ENCODE data around the gene CATSPERZ. TPM values are rescaled to one million over a fixed set of nuclear protein-coding genes. Genes with fewer than 3 reads are reported as not detected.
"Not testable (repeated sequence)": the region's sequence is repeated elsewhere in the genome, so short reads cannot be mapped to it uniquely, and the experiment has no call there.

The CATSPERZ gene
- total RNA-seq, 4 donors from 2014 or later, result 20.9 TPM; not detected in 3

- DNase-seq, result peak; percentile 100
- TF ChIP-seq POLR2AphosphoS5 (IDR thresholded peaks at IDR 0.05) (peak; percentile 66 to 94 (median 82)), POLR2A (IDR thresholded peaks at IDR 0.05) (peak; percentile 33), EP300 (IDR thresholded peaks at IDR 0.05; ENCODE audit: low read depth) (no peak)
- Histone ChIP-seq H3K9me3 (no peaks in the 10 kb centered on the region), H3K4me3 (peak within 1 kb of the TSS; percentile 56 to 92 (median 73)), H3K4me1 (peaks cover 11 to 38% (median 33%) of the 10 kb centered on the region in 4 donors), H3K27ac (peak within 1 kb of the TSS; percentile 90 to 99 (median 98)), H3K27me3 (peaks cover 15% of the 10 kb centered on the region), H3K36me3 (no peaks in the 10 kb centered on the region)
- WGBS, 2 donors (ENCODE audit: low coverage in 1 of 2), result 0% methylated on average over 17 of the region's 81 CpGs; no CpG with 5 or more reads in 1 of the 2 donors
- in situ Hi-C loops (cut with MboI; ENCODE audit: low pct_ligation_motif_present in 1 of 4, low pct_unique_long_range_greater_than_20kb in 1 of 4, low sequenced_read_pairs in 3 of 4) (no loop called here), intact Hi-C loops (cut with DNase I; ENCODE audit: low total_unique reads) (no loop called here)
Measured at GRCh38 chr11:64305075-64305690, 5.0 kb downstream of the CATSPERZ start, which contains the start of gene ESRRA. Gene ESRRA, plus strand, starts transcription at chr11:64305524. Its CDS starts 1,656 bp downstream, at chr11:64307180.

GRCh38 chr11:64305691-64306562 lies 5.8 kb downstream of the CATSPERZ start:
- 1 to 3% methylated on average over 11 to 18 of the region's 71 CpGs for WGBS, 2 donors (ENCODE audit: low coverage in 1 of 2)
- intact Hi-C loops (cut with DNase I; ENCODE audit: low total_unique reads), result no loop called here

DNA sequence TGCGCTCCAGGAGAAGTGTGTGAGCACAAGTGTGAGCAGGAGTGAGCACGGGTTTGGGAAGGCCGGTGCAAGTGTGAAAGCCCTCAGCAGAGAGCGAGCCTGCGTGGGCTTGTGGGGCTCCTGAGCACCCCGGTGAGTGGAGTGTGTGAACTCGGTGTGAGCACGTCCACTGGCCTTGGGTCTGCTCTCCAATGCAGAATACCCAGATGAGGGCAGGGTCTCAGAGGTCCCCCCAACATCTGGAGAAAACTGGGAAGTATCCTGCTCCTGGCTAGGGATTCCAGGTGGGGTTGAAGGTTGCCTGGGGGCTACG lies 6.4 kb downstream of the CATSPERZ start:
- in situ Hi-C loops (cut with MboI; ENCODE audit: low pct_ligation_motif_present in 1 of 4, low pct_unique_long_range_greater_than_20kb in 1 of 4, low sequenced_read_pairs in 3 of 4), result no loop called here
- 18% methylated on average over 6 of the region's 9 CpGs; no CpG with 5 or more reads in 1 of the 2 donors for WGBS, 2 donors (ENCODE audit: low coverage in 1 of 2)
- Histone ChIP-seq H3K36me3 (no peaks in the 10 kb centered on the region), H3K27ac (peak overlapping the region; percentile 90 to 99 (median 98)), H3K9me3 (no peaks in the 10 kb centered on the region), H3K4me1 (peaks cover 4 to 29% (median 25%) of the 10 kb centered on the region in 4 donors), H3K4me3 (peak overlapping the region; percentile 56 to 92 (median 73)), H3K27me3 (peaks cover 6% of the 10 kb centered on the region)
- DNase-seq, result no peak
- TF ChIP-seq EP300 (IDR thresholded peaks at IDR 0.05; ENCODE audit: low read depth) (no peak), CTCF (IDR thresholded peaks at IDR 0.05) (no peak), POLR2AphosphoS5 (IDR thresholded peaks at IDR 0.05) (no peak)
- intact Hi-C loops (cut with DNase I; ENCODE audit: low total_unique reads), result no loop called here

More at GRCh38 chr11:64305691-64306562, 5.8 kb downstream of the CATSPERZ start:
- H3K4me3 ChIP-seq, result peak overlapping the region; percentile 56 to 92 (median 73)
- peaks cover 4 to 31% (median 26%) of the 10 kb centered on the region in 4 donors for H3K4me1 ChIP-seq
- peak in 2 of 5 experiments; percentile 10 to 15 for TF ChIP-seq CTCF (IDR thresholded peaks at IDR 0.05)
- peak; percentile 17 to 56 (median 25) for TF ChIP-seq POLR2AphosphoS5 (IDR thresholded peaks at IDR 0.05)
- no peak for TF ChIP-seq EP300 (IDR thresholded peaks at IDR 0.05; ENCODE audit: low read depth)
- peak; percentile 74 for TF ChIP-seq POLR2A (IDR thresholded peaks at IDR 0.05)
- peaks cover 7% of the 10 kb centered on the region for H3K27me3 ChIP-seq
- H3K36me3 ChIP-seq, result no peaks in the 10 kb centered on the region
- peak overlapping the region; percentile 90 to 99 (median 98) for H3K27ac ChIP-seq
- no peaks in the 10 kb centered on the region for H3K9me3 ChIP-seq
- DNase-seq, result peak; percentile 89
- in situ Hi-C loops (cut with MboI; ENCODE audit: low pct_ligation_motif_present in 1 of 4, low pct_unique_long_range_greater_than_20kb in 1 of 4, low sequenced_read_pairs in 3 of 4), result no loop called here

DNA sequence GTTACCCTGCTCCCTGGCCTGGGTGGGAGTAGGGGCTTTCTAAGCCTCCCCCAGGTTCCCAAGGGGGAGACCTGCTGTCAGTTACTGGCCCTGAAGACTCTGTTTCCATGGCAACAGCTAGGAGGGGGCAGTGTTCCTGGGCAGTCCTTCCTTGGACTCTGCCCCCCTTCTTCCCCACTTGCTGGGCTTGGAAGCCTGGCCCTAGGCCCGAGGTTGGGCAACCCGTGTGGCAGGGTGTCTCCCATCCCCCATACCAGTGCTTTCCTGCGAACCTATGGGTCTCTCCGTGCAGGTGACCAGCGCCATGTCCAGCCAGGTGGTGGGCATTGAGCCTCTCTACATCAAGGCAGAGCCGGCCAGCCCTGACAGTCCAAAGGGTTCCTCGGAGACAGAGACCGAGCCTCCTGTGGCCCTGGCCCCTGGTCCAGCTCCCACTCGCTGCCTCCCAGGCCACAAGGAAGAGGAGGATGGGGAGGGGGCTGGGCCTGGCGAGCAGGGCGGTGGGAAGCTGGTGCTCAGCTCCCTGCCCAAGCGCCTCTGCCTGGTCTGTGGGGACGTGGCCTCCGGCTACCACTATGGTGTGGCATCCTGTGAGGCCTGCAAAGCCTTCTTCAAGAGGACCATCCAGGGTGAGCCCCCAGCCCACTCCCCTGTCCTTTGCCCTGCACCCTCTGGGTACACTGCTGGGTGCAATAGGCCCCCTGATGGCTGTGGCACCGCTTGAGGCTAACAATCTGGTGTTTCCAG lies 6.9 kb downstream of the CATSPERZ start:
- peak overlapping the region; percentile 90 to 99 (median 98) for H3K27ac ChIP-seq
- DNase-seq, result peak; percentile 65
- H3K4me1 ChIP-seq, result peaks cover 4 to 29% (median 25%) of the 10 kb centered on the region in 4 donors
- TF ChIP-seq CTCF (IDR thresholded peaks at IDR 0.05) (no peak), POLR2A (IDR thresholded peaks at IDR 0.05) (no peak), EP300 (IDR thresholded peaks at IDR 0.05; ENCODE audit: low read depth) (no peak)
- 61% methylated on average over 7 of the region's 15 CpGs; no CpG with 5 or more reads in 1 of the 2 donors for WGBS, 2 donors (ENCODE audit: low coverage in 1 of 2)
- in situ Hi-C loops (cut with MboI; ENCODE audit: low pct_ligation_motif_present in 1 of 4, low pct_unique_long_range_greater_than_20kb in 1 of 4, low sequenced_read_pairs in 3 of 4) (no loop called here), intact Hi-C loops (cut with DNase I; ENCODE audit: low total_unique reads) (no loop called here)
- H3K27me3 ChIP-seq, result peaks cover 1% of the 10 kb centered on the region
- no peaks in the 10 kb centered on the region for H3K9me3 ChIP-seq
- no peaks in the 10 kb centered on the region for H3K36me3 ChIP-seq
- peak overlapping the region in 3 of 4 donors; percentile 56 to 81 (median 65) for H3K4me3 ChIP-seq

DNA sequence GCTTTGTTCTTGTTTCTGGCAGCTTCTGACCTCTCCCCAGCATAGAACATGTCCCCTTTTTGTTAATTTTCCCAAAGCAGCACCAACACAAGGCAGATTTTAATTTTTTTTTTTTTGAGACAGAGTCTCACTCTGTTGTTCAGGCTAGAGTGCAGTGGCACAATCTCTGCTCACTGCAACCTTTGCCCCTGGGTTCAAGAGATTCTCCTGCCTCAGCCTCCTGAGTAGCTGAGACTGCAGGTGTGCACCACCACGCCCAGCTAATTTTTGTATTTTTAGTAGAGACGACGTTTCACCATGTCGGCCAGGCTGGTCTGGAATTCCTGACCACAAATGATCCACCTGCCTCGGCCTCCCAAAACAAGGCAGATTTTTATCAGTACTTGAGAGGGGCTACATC lies 7.6 kb downstream of the CATSPERZ start:
- in situ Hi-C loops (cut with MboI; ENCODE audit: low pct_ligation_motif_present in 1 of 4, low pct_unique_long_range_greater_than_20kb in 1 of 4, low sequenced_read_pairs in 3 of 4); H3K9me3 ChIP-seq; intact Hi-C loops (cut with DNase I; ENCODE audit: low total_unique reads); H3K27me3 ChIP-seq; DNase-seq; H3K36me3 ChIP-seq: not testable (repeated sequence)
- Histone ChIP-seq H3K4me1 (peaks cover 4 to 35% (median 25%) of the 10 kb centered on the region in 4 donors), H3K27ac (peak overlapping the region in 3 of 4 donors; percentile 90 to 99 (median 96)), H3K4me3 (peak overlapping the region in 1 of 4 donors; percentile 65)
- WGBS, 2 donors (ENCODE audit: low coverage in 1 of 2), result 59% methylated on average over 5 of the region's 5 CpGs; no CpG with 5 or more reads in 1 of the 2 donors

Data from transverse colon (tissue), 4 donors.